Smooth muscle cell (in vitro differentiated cells): ENCODE results near the gene ACTR3C. TPM values are rescaled to one million over a fixed set of nuclear protein-coding genes. Genes with fewer than 3 reads are reported as not detected.
"Not testable (repeated sequence)": the region's sequence is repeated elsewhere in the genome, so short reads cannot be mapped to it uniquely, and the experiment has no call there.

Experiments used
- DNase-seq: peaks from one replicate; lab custom pipeline; 2025; ENCODE audit not compliant: unreplicated experiment; lab: John Stamatoyannopoulos, UW
- H2AFZ ChIP-seq: fragments of 200-600 bp; sonication (generic); 2 replicates; pipeline ENCODE4 v1.6.0; 2016; ENCODE audit warnings: antibody characterized with exemption, low read depth, mild to moderate bottlenecking
- H3F3A ChIP-seq: fragments of 200-600 bp; sonication (generic); 2 replicates; pipeline ENCODE4 v1.6.0; 2017; ENCODE audit warnings: antibody characterized with exemption, low read depth
- H3K27ac ChIP-seq: fragments of 200-600 bp; sonication (generic); 2 replicates; pipeline ENCODE4 v1.5.1; 2016; ENCODE audit warnings: low read depth, mild to moderate bottlenecking
- H3K27me3 ChIP-seq: fragments of 200-600 bp; sonication (generic); 2 replicates; pipeline ENCODE4 v1.6.1; 2016; ENCODE audit warnings: low read depth, mild to moderate bottlenecking
- H3K36me3 ChIP-seq: fragments of 200-600 bp; sonication (generic); 2 replicates; pipeline ENCODE4 v1.5.1; 2016; ENCODE audit warnings: low read depth
- H3K4me1 ChIP-seq: fragments of 200-600 bp; sonication (generic); 2 replicates; pipeline ENCODE4 v1.5.1; 2016; ENCODE audit warnings: low read depth
- H3K4me2 ChIP-seq: fragments of 200-600 bp; sonication (generic); 2 replicates; pipeline ENCODE4 v1.6.0; 2016; ENCODE audit warnings: mild to moderate bottlenecking
- H3K4me3 ChIP-seq: fragments of 200-600 bp; sonication (generic); 2 replicates; pipeline ENCODE4 v1.5.1; 2016; ENCODE audit warnings: mild to moderate bottlenecking
- H3K79me2 ChIP-seq: fragments of 200-600 bp; sonication (generic); 2 replicates; pipeline ENCODE4 v1.6.0; 2016; ENCODE audit warnings: low read depth, mild to moderate bottlenecking
- H3K9ac ChIP-seq: fragments of 200-600 bp; sonication (generic); 2 replicates; pipeline ENCODE4 v1.6.0; 2016; ENCODE audit warnings: low read depth
- H3K9me3 ChIP-seq: fragments of 200-600 bp; sonication (generic); replicated peaks from 2 replicates; pipeline ENCODE4 v1.5.1; 2016; ENCODE audit warnings: low read depth
- H4K20me1 ChIP-seq: fragments of 200-600 bp; sonication (generic); 2 replicates; pipeline ENCODE4 v1.6.0; 2016; ENCODE audit warnings: low read depth
- CTCF ChIP-seq: fragments of 200-600 bp; sonication (generic); IDR thresholded peaks from 2 replicates; pipeline ENCODE4 v1.5.1; 2017; ENCODE audit warnings: borderline replicate concordance, mild to moderate bottlenecking, antibody characterized with exemption; ENCODE audit not compliant: insufficient read depth, poor library complexity, severe bottlenecking
- WGBS: methylation state at CpG from one replicate; pipeline ENCODE4 v1.1.7; 2016; ENCODE audit warnings: low lambda C conversion rate; 5-methylcytosine and 5-hydroxymethylcytosine counted together
- polyA plus RNA-seq: library from polyadenylated mRNA; unstranded; fragments of >200 nt; fragmentation: Nextera tagmentation; extraction: Ambion mirVana; gene quantifications from 2 replicates; pipeline ENCODE4 v1.2.1, GENCODE V29; 2016
- total RNA-seq: library from RNA; depleted of rRNA; stranded (reverse); fragments of >200 nt; gene quantifications from 2 replicates; pipeline ENCODE4 v1.2.3, GENCODE V29; 2014

Gene ACTR3C
- total and polyA plus RNA-seq, 2 experiments from 2014 or later, result 0.89 to 7.6 TPM

- 99% methylated on average over 5 of the region's 5 CpGs for WGBS
- no peak overlapping the region for H3K4me2 ChIP-seq
- no peak overlapping the region for H2AFZ ChIP-seq
- no peak overlapping the region for H3K27ac ChIP-seq
- no peak for DNase-seq
- no peaks in the 10 kb centered on the region for H3K9me3 ChIP-seq
- no peaks in the 10 kb centered on the region for H3F3A ChIP-seq
- H3K4me1 ChIP-seq, result peaks cover 11% of the 10 kb centered on the region
- no peaks in the 10 kb centered on the region for H4K20me1 ChIP-seq
- H3K27me3 ChIP-seq, result no peaks in the 10 kb centered on the region
- no peaks in the 10 kb centered on the region for H3K79me2 ChIP-seq
- no peaks in the 10 kb centered on the region for H3K36me3 ChIP-seq
- no peak overlapping the region for H3K4me3 ChIP-seq
- no peak overlapping the region for H3K9ac ChIP-seq
- no peak for TF ChIP-seq CTCF
These were observed 8.6 kb downstream of the ACTR3C start for GRCh38 chr7:150314639-150315239.

- Histone ChIP-seq H3F3A (no peaks in the 10 kb centered on the region), H3K79me2 (no peaks in the 10 kb centered on the region), H2AFZ (no peak overlapping the region), H3K36me3 (no peaks in the 10 kb centered on the region), H3K9me3 (no peaks in the 10 kb centered on the region), H3K27ac (no peak overlapping the region), H4K20me1 (no peaks in the 10 kb centered on the region), H3K4me3 (no peak overlapping the region), H3K4me1 (peaks cover 11% of the 10 kb centered on the region), H3K9ac (no peak overlapping the region), H3K27me3 (no peaks in the 10 kb centered on the region), H3K4me2 (no peak overlapping the region)
- TF ChIP-seq CTCF, result no peak
- DNase-seq, result no peak
- WGBS, result 92% methylated on average over 6 of the region's 6 CpGs
These were observed 9.5 kb downstream of the ACTR3C start for GRCh38 chr7:150313870-150314269.

- Histone ChIP-seq H3K4me2 (no peak overlapping the region), H3F3A (no peaks in the 10 kb centered on the region), H3K4me1 (peaks cover 11% of the 10 kb centered on the region), H3K27ac (no peak overlapping the region), H3K9ac (no peak overlapping the region), H3K36me3 (no peaks in the 10 kb centered on the region), H4K20me1 (no peaks in the 10 kb centered on the region), H3K9me3 (no peaks in the 10 kb centered on the region), H3K4me3 (no peak overlapping the region), H2AFZ (no peak overlapping the region), H3K27me3 (no peaks in the 10 kb centered on the region), H3K79me2 (no peaks in the 10 kb centered on the region)
- no peak for DNase-seq
- 53% methylated on average over 3 of the region's 3 CpGs for WGBS
- TF ChIP-seq CTCF, result no peak
These were observed 10.0 kb downstream of the ACTR3C start for GRCh38 chr7:150313367-150313809.

GRCh38 chr7:150312649-150313366 is 10.5 kb downstream of the ACTR3C start:
- H3K4me3 ChIP-seq, H4K20me1 ChIP-seq, H3K4me1 ChIP-seq, H3K9me3 ChIP-seq, H3F3A ChIP-seq, H3K36me3 ChIP-seq, H3K4me2 ChIP-seq, H3K27ac ChIP-seq, DNase-seq, H3K79me2 ChIP-seq, H3K27me3 ChIP-seq, H3K9ac ChIP-seq, H2AFZ ChIP-seq: not testable (repeated sequence)
- 66% methylated on average over 7 of the region's 7 CpGs for WGBS
